GM18505 (cell line): ENCODE measurements around the gene KRT40.

Experiments
- ATAC-seq: cut with Tn5 transposase; IDR thresholded peaks from one replicate; pipeline ENCODE4 v1.9.1; 2021; ENCODE audit not compliant: unreplicated experiment
- POLR2A ChIP-seq: IDR thresholded peaks from 4 replicates; pipeline ENCODE4 v1.6.1; 2011; ENCODE audit warnings: borderline replicate concordance; ENCODE audit not compliant: insufficient read depth, insufficient read length; ENCODE audit errors: extremely low read depth

The KRT40 gene

GRCh38 chr17:40936976-40937375, 47.1 kb downstream of the KRT40 start:
- ATAC-seq = no peak
- TF ChIP-seq POLR2A = no peak

DNA sequence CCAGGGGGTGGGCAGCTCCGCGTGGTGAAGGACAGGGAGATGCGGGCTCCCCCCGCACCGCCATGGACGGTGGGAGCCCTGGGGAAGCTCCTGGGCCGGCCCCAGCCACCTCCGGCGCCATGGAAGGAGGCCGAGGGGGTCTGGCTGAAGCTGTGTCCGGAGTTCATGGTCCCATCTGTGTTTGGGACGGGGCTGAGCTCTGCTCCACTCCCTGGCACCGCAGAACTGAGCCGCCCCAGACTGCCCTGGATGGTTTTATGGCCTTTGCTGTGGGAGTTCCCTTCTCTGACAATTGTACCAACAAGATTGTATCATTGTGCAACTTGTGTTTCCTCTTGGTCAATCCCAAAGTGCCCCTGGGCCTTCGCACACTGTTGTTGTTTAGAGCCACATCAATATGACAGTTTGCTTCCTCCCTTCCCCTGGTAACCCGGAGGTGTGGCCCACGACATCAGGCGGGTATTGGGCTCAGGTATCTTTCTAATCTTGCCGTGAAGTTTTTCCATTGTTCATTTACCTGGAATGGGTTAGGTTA, 47.6 kb downstream of the KRT40 start:
- no peak for ATAC-seq
- TF ChIP-seq POLR2A = no peak

GRCh38 chr17:40935624-40936023, 48.5 kb downstream of the KRT40 start:
- ATAC-seq = no peak
- no peak for TF ChIP-seq POLR2A

DNA sequence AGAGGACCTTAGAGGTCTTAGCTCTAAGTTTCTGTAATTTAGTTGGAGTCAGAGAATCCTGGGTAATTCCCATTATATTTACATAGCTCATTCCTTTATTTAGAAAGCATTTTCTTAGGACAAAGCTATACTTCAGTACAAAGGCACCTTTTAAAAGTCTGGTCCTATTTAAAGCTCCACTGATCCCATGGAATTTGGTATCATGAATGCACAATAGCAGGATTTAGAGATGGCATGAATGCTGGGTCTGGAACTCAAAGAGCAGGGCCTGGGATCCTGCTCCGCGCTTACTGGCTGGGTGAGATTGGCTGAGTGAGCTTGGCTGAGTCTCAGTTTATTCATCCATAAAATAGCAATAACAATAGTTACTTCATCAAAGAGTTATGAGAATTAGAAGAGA, 51.5 kb downstream of the KRT40 start:
- ATAC-seq = no peak
- TF ChIP-seq POLR2A = no peak

- no peak for TF ChIP-seq POLR2A
- ATAC-seq = no peak
Measured at GRCh38 chr17:40931311-40931710, 52.8 kb downstream of the KRT40 start.
